ENCODE measurements around the gene ABR.
"Not testable (repeated sequence)": the region's sequence is repeated elsewhere in the genome, so short reads cannot be mapped to it uniquely, and the experiment has no call there.

ABR gene

GRCh38 chr17:1090465-1091189, 89.2 kb downstream of the ABR start:
- no peak for FAIRE-seq

DNA sequence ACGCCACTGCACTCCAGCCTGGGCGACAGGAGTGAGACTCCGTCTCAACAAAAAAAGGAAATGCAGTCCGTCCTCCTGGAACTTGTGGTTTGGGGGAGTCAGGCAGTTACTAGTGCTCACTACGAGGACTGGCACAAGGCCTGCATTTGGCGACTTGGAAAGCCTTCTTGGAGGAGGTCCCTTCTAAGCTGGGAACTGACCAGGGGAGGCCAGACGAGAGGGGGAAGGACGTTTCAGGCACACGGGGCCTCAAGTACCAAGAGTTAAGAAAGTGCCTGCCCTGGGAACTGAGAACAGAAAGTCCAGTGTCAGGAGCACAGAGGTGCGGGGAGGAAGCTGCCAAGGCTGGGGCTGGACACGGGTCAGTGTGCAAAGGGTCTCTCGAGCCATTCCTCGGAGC, 89.9 kb downstream of the ABR start:
- FAIRE-seq, result no peak

DNA sequence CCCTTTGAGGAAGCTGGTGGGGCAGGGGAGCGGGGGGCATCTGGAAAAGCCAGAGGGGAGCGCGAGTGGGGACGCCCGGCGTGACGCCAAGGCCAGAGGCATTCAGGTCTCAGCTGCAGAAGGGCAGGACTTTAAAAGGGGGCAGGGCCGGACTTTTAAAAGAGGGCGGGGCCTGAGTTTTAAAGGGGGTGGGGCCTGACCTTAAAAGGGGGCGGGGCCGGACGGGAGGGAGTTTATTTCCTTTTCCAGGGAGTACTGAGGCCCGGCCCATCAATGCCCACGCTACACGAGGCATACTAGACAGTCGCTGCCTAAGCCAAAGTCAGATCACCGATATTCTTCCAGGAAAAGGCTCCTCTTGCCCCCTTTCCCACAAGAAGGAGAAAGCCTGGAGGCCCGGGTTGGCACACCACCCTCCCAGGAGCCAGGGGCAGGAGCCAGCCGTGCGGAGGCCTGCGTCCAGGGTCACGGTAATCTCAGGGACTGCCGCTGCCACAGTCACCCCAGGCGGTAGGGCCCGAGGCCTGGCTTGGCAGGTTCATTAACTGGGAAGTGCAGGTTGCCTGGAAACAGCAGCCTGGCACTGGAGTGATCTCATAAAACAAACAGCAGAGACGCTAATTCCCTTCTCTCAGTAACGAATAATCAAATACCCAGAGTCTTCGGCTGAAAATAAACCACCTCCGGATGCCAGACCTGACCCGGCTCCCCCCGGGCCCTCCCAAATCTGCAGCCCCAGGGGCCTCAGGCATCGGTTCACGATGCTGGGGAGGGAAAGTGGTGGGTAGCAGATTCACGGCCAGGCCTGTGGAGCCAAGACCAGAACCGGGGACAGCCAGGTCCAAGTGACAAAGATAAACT, 92.2 kb downstream of the ABR start:
- FAIRE-seq, result peak; percentile 24

- peak; percentile 82 for FAIRE-seq
Measured at GRCh38 chr17:1083451-1084187, 96.2 kb downstream of the ABR start.

DNA sequence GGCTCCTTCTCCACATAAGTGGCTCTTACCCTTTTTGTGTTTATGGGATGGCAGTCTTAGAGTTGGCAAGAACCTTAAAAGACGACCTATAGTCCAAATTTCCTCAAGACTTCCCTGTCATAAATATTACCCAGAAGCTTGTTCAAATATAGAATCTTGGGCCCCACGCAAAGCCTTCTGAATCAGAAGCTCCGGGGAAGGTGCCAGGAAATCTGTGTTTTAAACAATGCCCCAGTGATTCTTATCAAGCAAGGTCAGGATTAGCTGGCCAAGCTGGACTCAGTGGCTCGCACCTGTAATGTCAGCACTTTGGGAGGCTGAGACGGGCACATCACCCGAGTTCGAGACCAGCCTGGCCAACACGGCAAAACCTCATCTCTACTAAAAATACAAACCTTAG, 97.2 kb downstream of the ABR start:
- no peak for FAIRE-seq

DNA sequence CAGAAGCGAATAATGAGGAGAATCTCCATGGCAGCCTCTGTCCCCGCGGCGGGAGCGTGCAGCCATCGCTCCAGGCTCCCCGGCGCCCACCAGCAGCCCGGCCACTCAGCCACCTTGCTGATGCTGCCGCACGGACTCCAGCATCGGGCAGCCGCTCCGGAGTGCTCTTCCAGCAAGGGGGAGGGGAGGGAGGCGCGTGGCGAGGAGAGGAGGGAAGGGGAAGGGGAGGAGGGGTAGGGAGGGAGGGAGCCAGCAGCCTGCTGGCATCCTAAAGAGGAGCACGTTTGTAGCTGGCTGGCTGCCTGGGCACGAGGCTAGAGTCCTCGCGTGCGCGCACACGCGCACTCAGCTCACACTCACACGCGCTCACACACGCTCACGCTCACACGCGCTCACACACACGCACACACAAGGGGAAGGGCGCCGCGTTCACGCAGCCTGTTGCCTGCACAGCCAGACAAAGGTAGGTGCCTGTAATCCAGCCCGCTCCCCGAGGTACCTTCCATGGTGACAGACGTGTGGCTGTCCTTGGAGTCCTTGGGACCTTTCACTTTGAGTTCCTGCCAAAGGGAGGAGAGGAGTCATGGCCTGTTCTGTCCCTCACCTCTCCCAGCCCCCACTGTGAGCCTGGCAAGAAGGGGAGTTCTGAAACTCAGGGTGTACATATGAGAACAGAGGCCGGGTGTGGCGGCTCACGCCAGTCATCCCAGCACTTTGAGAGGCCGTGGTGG, 100.8 kb downstream of the ABR start:
- no peak for FAIRE-seq

- FAIRE-seq, result no peak
Measured at GRCh38 chr17:1077986-1078711, 101.6 kb downstream of the ABR start.

DNA sequence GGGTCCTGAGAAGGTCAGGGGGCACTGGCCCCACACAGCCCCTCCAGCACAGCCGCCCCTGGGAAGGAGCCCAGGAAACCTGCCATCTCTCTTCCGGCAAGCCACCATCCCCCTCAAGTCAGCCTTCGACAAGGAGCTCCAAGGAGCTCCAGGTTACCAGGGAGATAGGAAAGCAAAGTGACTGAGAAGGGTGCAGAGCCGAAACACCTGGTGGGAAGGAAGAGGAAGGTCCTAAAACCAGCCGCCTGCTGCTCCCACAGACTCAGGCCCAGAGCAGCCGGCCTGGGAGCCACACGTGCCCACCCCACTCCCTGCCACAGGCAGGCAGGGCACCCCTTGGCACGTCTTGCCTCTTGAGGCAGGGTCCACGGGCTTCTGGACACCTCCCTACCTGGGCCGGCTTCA, 102.2 kb downstream of the ABR start:
- no peak for FAIRE-seq

DNA sequence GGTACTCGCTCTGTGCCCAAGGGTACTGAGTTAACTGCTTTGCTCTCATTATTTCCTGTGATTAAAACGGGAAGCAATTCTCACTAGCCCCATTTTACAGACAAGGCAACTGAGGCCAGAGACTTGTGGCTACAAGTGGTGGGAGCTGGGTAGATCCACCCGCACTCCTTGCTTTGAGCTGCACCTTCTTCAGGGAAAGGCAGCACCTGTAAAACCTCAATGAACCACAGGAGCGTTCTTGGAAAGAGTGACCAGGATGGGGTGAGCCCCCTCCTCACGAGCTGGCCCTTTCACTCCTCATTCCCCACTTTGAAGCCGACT, 102.8 kb downstream of the ABR start:
- no peak for FAIRE-seq

DNA sequence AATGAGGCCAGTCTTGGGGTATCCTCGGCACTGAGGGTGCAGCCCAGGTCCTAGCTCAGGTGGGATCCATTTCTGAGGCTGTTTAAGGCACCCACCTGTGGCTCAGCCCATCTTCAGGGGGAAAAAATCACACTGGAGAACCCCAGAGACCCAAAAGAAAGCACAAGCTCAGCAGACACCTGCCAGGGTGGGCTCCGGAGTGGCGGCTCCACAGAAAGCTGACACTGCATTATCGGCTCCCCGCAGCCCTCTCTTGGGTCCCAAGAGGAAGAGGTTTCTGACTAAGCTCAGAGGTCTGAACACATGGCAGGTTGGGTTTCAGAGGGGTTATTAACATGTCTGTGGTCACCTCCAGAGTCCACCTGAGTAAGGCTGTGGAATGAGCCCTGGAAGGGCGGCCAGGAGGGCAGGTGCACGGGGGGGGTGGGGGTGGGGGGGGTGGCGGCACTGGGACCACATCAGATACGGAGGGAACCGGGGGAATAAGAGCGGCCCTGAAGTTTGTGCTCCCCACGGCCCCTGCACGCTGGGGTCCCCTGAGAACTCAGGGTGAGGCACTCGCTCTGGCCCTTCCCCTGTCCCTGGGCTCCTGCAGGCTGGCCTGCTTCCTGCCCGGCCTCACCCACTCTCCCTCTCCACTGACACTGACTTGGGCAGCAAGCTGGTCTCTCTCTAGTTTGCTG, 103.3 kb downstream of the ABR start:
- FAIRE-seq, result no peak

DNA sequence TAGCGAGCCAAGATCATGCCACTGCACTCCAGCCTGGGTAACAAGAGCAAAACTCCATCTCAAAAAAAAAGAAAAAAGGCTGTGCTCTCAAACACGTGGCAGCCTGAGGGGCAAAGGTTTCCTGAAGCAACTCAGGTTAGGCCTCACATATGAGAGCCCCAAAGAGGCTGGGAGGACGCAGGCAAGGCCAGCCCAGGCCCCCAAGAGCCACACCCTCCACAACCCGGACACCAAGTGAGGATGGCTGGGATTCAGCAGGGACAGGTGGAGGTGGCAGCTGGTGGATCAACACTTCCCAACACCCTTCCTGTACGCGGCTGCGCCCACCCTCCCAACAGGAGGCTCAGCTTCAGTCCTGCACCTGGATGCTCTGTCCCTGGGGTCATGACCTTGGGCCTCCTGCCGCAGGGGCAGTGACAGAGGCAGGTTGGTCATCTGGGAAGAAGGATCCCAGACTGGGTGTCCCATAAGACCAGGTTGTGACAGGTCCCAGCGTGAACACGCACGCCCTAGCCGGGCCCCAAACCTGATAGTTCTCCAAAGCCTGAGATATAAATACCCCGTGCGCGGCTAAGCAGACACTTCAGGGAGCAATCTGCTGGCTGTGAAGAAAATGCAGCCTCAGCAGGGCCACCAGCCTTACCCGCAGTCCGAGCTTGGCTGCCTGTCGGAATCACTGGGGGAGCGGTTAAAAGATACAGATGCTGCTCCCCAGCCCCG, 104.7 kb downstream of the ABR start:
- FAIRE-seq, result peak; percentile 77

- FAIRE-seq, result not testable (repeated sequence)
Measured at GRCh38 chr17:1073963-1074625, 105.7 kb downstream of the ABR start.

- FAIRE-seq, result no peak
Measured at GRCh38 chr17:1073241-1073962, 106.4 kb downstream of the ABR start.

- FAIRE-seq, result no peak
Measured at GRCh38 chr17:1072551-1072961, 107.2 kb downstream of the ABR start.

DNA sequence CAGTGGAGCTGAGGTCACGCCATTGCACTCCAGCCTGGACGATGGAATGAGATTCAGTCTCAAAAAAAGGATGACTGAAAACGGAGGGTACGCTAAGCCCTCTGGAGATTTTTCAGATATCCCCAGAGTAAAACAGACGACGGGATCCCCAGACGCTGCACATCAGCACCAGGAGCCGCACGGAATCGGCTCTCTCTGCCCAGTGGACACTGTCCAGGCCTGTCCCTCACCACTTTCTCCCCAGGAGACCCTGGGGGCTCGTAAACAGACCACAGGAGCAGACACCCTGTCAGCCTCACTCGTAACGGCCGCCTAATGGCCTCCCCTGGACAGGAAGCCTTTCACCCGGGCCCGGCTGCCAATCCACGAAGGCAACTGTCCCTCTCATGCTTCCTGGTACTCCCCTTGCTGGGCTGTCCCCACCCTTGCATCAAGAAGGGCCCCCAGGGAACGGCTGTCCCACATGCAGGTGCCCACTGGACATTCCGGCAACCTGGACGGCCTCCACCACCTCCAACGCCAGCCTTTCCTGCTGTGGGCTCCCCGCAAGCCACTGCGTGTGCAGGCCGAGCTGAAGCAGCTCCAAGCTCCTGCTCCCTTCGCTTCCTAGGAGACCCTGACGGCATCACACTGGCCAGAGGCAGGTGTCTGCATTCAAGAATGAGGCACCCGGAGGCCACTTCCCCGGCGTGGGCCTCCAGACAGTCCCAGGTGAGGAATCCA, 108.5 kb downstream of the ABR start:
- no peak for FAIRE-seq

DNA sequence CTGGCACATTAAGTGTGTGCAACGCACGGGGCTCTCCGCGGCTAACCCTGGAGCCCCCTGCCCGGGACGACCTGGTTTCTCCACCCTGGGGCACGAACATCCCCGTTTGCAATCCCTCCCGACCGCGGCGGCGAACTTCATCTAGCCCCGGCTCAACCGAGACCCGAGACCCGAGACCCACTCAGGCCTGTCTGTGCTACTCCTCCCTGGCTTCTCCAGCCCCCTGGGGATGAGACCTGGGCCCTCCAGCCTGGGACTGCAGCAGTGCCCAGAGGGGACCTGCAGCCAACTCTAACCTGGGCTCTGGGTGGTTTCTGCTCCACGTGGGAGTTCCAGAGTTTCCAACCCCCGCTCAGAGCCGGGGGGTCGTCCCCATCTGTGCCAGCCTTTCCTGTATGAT, 109.4 kb downstream of the ABR start:
- no peak for FAIRE-seq

DNA sequence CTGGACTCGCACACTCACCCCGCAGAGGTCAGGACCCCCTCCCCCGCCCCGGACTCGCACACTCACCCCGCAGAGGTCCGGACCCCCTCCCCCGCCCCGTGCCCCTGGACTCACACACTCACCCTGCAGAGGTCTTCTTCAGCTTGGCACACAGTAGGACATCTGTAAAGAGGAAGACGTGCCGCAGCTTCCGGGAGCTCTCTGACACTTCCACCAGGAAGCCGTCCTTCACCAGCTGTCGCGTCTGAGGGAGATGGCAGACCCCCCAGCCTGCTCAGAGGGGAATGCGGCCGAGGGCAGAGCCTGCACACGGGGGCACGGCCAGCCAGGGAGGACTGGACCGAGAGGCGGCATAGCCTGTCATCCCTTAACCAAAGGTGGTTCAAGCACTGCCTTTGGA, 109.9 kb downstream of the ABR start:
- no peak for FAIRE-seq

GRCh38 chr17:1068356-1068755, 111.4 kb downstream of the ABR start:
- FAIRE-seq, result no peak
